OCI-LY7 (cell line): ENCODE measurements around the gene ANKRD2. TPM values are rescaled to one million over a fixed set of nuclear protein-coding genes. Genes with fewer than 3 reads are reported as not detected.

Experiments
- BruUV-seq: library from RNA; stranded (reverse); fragments of 400-500 nt; replicated peaks from 2 replicates; lab custom pipeline; 2021; lab: Mats Ljungman, UMichigan
- CTCF ChIA-PET: fragments of 300-600 bp; sonication (Branson Sonifier 250); formaldehyde crosslinking; loops from one replicate; lab custom pipeline; 2022; ENCODE audit warnings: antibody characterized with exemption; ENCODE audit not compliant: unreplicated experiment; lab: Charles Lee
- POLR2A ChIA-PET: fragments of 300-600 bp; sonication (Branson Sonifier 250); formaldehyde crosslinking; loops from one replicate; lab custom pipeline; 2022; ENCODE audit warnings: antibody characterized with exemption; lab: Charles Lee
- DNase-seq: peaks from one replicate; pipeline ENCODE4 v3.0.0-alpha.2; 2015; ENCODE audit warnings: low spot score
- H2AFZ ChIP-seq: fragments of 200-600 bp; sonication (generic), shearing (Covaris generic); 2 replicates; pipeline ENCODE4 v1.6.1; 2014; ENCODE audit warnings: mild to moderate bottlenecking, antibody characterized with exemption, low read length, moderate library complexity
- H3K27ac ChIP-seq: fragments of 200-600 bp; sonication (generic); 2 replicates; pipeline ENCODE4 v1.5.1; 2014; ENCODE audit warnings: mixed run types, low read depth, mild to moderate bottlenecking, moderate library complexity, low read length, inconsistent platforms; ENCODE audit not compliant: poor library complexity, severe bottlenecking
- H3K36me3 ChIP-seq: fragments of 200-600 bp; sonication (generic); 2 replicates; pipeline ENCODE4 v1.6.1; 2014; ENCODE audit warnings: mild to moderate bottlenecking, antibody characterized with exemption, low read length, moderate library complexity, mixed read lengths; ENCODE audit not compliant: insufficient read depth
- H3K4me1 ChIP-seq: fragments of 200-600 bp; sonication (generic); 2 replicates; pipeline ENCODE4 v1.5.1; 2014; ENCODE audit warnings: mild to moderate bottlenecking, low read length; ENCODE audit not compliant: insufficient read depth, poor library complexity, severe bottlenecking
- H3K4me2 ChIP-seq: fragments of 200-600 bp; sonication (generic); 2 replicates; pipeline ENCODE4 v1.6.1; 2014; ENCODE audit warnings: mild to moderate bottlenecking, low read length
- H3K4me3 ChIP-seq: fragments of 200-600 bp; sonication (generic); 2 replicates; pipeline ENCODE4 v1.5.1; 2014; ENCODE audit warnings: mild to moderate bottlenecking, low read depth, low read length; ENCODE audit not compliant: poor library complexity, severe bottlenecking
- H3K79me2 ChIP-seq: fragments of 200-600 bp; sonication (generic); 2 replicates; pipeline ENCODE4 v1.6.1; 2016; ENCODE audit warnings: low read depth, mild to moderate bottlenecking, low read length, moderate library complexity, mixed read lengths; ENCODE audit not compliant: insufficient read depth
- H3K9me2 ChIP-seq: fragments of 200-600 bp; sonication (generic); 2 replicates; pipeline ENCODE4 v1.6.1; 2016; ENCODE audit warnings: mild to moderate bottlenecking, low read length, mixed read lengths; ENCODE audit not compliant: insufficient read depth
- H3K9me3 ChIP-seq: fragments of 200-600 bp; sonication (generic); 2 replicates; pipeline ENCODE4 v1.6.1; 2014; ENCODE audit warnings: mild to moderate bottlenecking, mixed run types, low read length, mixed read lengths
- H4K20me1 ChIP-seq: fragments of 200-600 bp; sonication (generic); 2 replicates; pipeline ENCODE4 v1.6.1; 2014; ENCODE audit warnings: mild to moderate bottlenecking, antibody characterized with exemption, low read length, moderate library complexity, mixed read lengths; ENCODE audit not compliant: insufficient read depth
- CTCF ChIP-seq: fragments of 200-600 bp; sonication (generic); conservative IDR thresholded peaks from 2 replicates; pipeline ENCODE4 v1.5.1; 2014; ENCODE audit warnings: mild to moderate bottlenecking, antibody characterized with exemption, low read length, moderate library complexity, mixed read lengths
- EZH2phosphoT487 ChIP-seq: fragments of 200-600 bp; sonication (generic); IDR thresholded peaks from 2 replicates; pipeline ENCODE4 v1.6.1; 2018; ENCODE audit warnings: low read depth, borderline replicate concordance, mild to moderate bottlenecking, mixed run types, antibody characterized with exemption, low read length, moderate library complexity, mixed read lengths
- intact Hi-C: fragments of 100-400 bp; cut with micrococcal nuclease; formaldehyde crosslinking; loops from one replicate; pipeline ENCODE4 v1.10.0; 2022; ENCODE audit not compliant: unreplicated experiment
- total RNA-seq, 2 experiments: library from RNA; depleted of rRNA in 1 of 2; stranded (reverse); fragments of >200 nt in 1 of 2; shearing (Covaris generic) in 1 of 2; gene quantifications; 2 replicates each; pipeline ENCODE4 v1.2.3, GENCODE V29; 2014 to 2022

ANKRD2 gene
- total RNA-seq, 2 experiments from 2014 or later = not detected

- BruUV-seq = no TSS peak
- intact Hi-C loops = no loop called here
- Histone ChIP-seq H3K4me1 (no peaks in the 10 kb centered on the region), H3K9me3 (no peaks in the 10 kb centered on the region), H3K27ac (no peak overlapping the region), H2AFZ (no peak overlapping the region), H3K9me2 (no peaks in the 10 kb centered on the region), H4K20me1 (no peaks in the 10 kb centered on the region), H3K4me3 (no peak overlapping the region), H3K4me2 (no peak overlapping the region), H3K79me2 (no peaks in the 10 kb centered on the region), H3K36me3 (no peaks in the 10 kb centered on the region)
- POLR2A ChIA-PET = interaction anchor here (0.6 to 0.7 kb wide), 2 partner anchors 70 to 528 kb away, joined by 3 read pairs; no protein-coding TSS in a partner anchor
- CTCF ChIA-PET = no interaction called here
- DNase-seq = no peak
- TF ChIP-seq EZH2phosphoT487 (no peak), CTCF (no peak)
Observed at GRCh38 chr10:97608991-97609561, 36.5 kb downstream of the ANKRD2 start.

- Histone ChIP-seq H3K4me3 (no peak overlapping the region), H3K4me2 (no peak overlapping the region), H2AFZ (no peak overlapping the region), H3K36me3 (no peaks in the 10 kb centered on the region), H4K20me1 (no peaks in the 10 kb centered on the region), H3K9me2 (no peaks in the 10 kb centered on the region), H3K27ac (no peak overlapping the region), H3K9me3 (no peaks in the 10 kb centered on the region), H3K79me2 (no peaks in the 10 kb centered on the region), H3K4me1 (no peaks in the 10 kb centered on the region)
- TF ChIP-seq EZH2phosphoT487 = no peak
- no peak for TF ChIP-seq CTCF
- POLR2A ChIA-PET = interaction anchor here (1.2 kb wide), 1 partner anchor 39 kb away, joined by 3 read pairs; the partner anchor contains the start of gene ANKRD2
- DNase-seq = no peak
- intact Hi-C loops = no loop called here
- CTCF ChIA-PET = interaction anchor here (1.1 kb wide), 1 partner anchor 21 kb away, joined by 4 read pairs; no protein-coding TSS in a partner anchor
- BruUV-seq = no TSS peak
Observed at GRCh38 chr10:97611473-97611872, 38.9 kb downstream of the ANKRD2 start.

- TF ChIP-seq CTCF (peak; percentile 74), EZH2phosphoT487 (no peak)
- Histone ChIP-seq H3K9me3 (no peaks in the 10 kb centered on the region), H3K9me2 (no peaks in the 10 kb centered on the region), H3K79me2 (no peaks in the 10 kb centered on the region), H3K4me3 (no peak overlapping the region), H3K27ac (no peak overlapping the region), H4K20me1 (no peaks in the 10 kb centered on the region), H3K4me1 (no peaks in the 10 kb centered on the region), H3K36me3 (no peaks in the 10 kb centered on the region), H2AFZ (no peak overlapping the region), H3K4me2 (no peak overlapping the region)
- CTCF ChIA-PET = interaction anchor here (0.7 to 1.1 kb wide), 2 partner anchors 22 to 41 kb away, joined by 4 to 5 read pairs; no protein-coding TSS in a partner anchor
- peak; percentile 57 for DNase-seq
- BruUV-seq = no TSS peak
- intact Hi-C loops = loop anchor here (1.0 to 2.0 kb wide), 5 partner anchors 40 to 206 kb away; partner anchors contain the start of gene ANKRD2
- POLR2A ChIA-PET = interaction anchor here (0.6 kb wide), 1 partner anchor 61 kb away, joined by 3 read pairs; no protein-coding TSS in a partner anchor
Observed at GRCh38 chr10:97612386-97612785, 39.8 kb downstream of the ANKRD2 start.
